Raji (cell line): Measurements from ENCODE around the gene NKG7.

ENCODE experiments used
- POLR2A ChIP-seq: IDR thresholded peaks from 2 replicates; pipeline ENCODE4 v1.6.1; 2011; ENCODE audit warnings: low read depth, low read length, control low read depth; ENCODE audit not compliant: insufficient read depth

The NKG7 gene

GRCh38 chr19:51394050-51394836 is 21.8 kb upstream of the NKG7 start:
- peak; percentile 75 for TF ChIP-seq POLR2A

GRCh38 chr19:51392701-51393100 is 20.2 kb upstream of the NKG7 start:
- TF ChIP-seq POLR2A: no peak

GRCh38 chr19:51391073-51391611 is 18.7 kb upstream of the NKG7 start:
- no peak for TF ChIP-seq POLR2A

- no peak for TF ChIP-seq POLR2A
Observed at GRCh38 chr19:51389143-51389542, 16.7 kb upstream of the NKG7 start.

GRCh38 chr19:51387924-51388389 is 15.5 kb upstream of the NKG7 start, which contains the start of gene LIM2:
Gene LIM2, minus strand, starts transcription at chr19:51387974. Its CDS starts 531 bp downstream, at chr19:51387443.
- TF ChIP-seq POLR2A: no peak

GRCh38 chr19:51386882-51387520 is 14.5 kb upstream of the NKG7 start:
- TF ChIP-seq POLR2A: no peak

GRCh38 chr19:51382004-51382403 is 9.6 kb upstream of the NKG7 start:
- no peak for TF ChIP-seq POLR2A

GRCh38 chr19:51380379-51380778 is 7.9 kb upstream of the NKG7 start:
- no peak for TF ChIP-seq POLR2A

- no peak for TF ChIP-seq POLR2A
Observed at GRCh38 chr19:51377422-51377821, 5.0 kb upstream of the NKG7 start.

GRCh38 chr19:51375504-51376221 is 3.2 kb upstream of the NKG7 start:
- no peak for TF ChIP-seq POLR2A

- peak; percentile 22 for TF ChIP-seq POLR2A
Observed at GRCh38 chr19:51372021-51372648, 319 bp downstream of the NKG7 start.

- TF ChIP-seq POLR2A: no peak
Observed at GRCh38 chr19:51371186-51371690, 1.2 kb downstream of the NKG7 start.

GRCh38 chr19:51370230-51370629 is 2.2 kb downstream of the NKG7 start:
- peak; percentile 43 for TF ChIP-seq POLR2A

GRCh38 chr19:51368366-51369282 is 3.8 kb downstream of the NKG7 start, which contains the start of gene CLDND2:
Gene CLDND2, minus strand, starts transcription at chr19:51369003. Its CDS starts 426 bp downstream, at chr19:51368577.
- TF ChIP-seq POLR2A: no peak; the same call in 1 of the 2 replicates
